OCI-LY7 (cell line): ENCODE data around the gene TMEM223. TPM values are rescaled to one million over a fixed set of nuclear protein-coding genes. Genes with fewer than 3 reads are reported as not detected.

Experiments used
- BruUV-seq: library from RNA; stranded (reverse); fragments of 400-500 nt; replicated peaks from 2 replicates; lab custom pipeline; 2021; lab: Mats Ljungman, UMichigan
- CTCF ChIA-PET: fragments of 300-600 bp; sonication (Branson Sonifier 250); formaldehyde crosslinking; loops from one replicate; lab custom pipeline; 2022; ENCODE audit warnings: antibody characterized with exemption; ENCODE audit not compliant: unreplicated experiment; lab: Charles Lee
- POLR2A ChIA-PET: fragments of 300-600 bp; sonication (Branson Sonifier 250); formaldehyde crosslinking; loops from one replicate; lab custom pipeline; 2022; ENCODE audit warnings: antibody characterized with exemption; lab: Charles Lee
- DNase-seq: peaks from one replicate; pipeline ENCODE4 v3.0.0-alpha.2; 2015; ENCODE audit warnings: low spot score
- H2AFZ ChIP-seq: fragments of 200-600 bp; sonication (generic), shearing (Covaris generic); 2 replicates; pipeline ENCODE4 v1.6.1; 2014; ENCODE audit warnings: mild to moderate bottlenecking, antibody characterized with exemption, low read length, moderate library complexity
- H3K27ac ChIP-seq: fragments of 200-600 bp; sonication (generic); 2 replicates; pipeline ENCODE4 v1.5.1; 2014; ENCODE audit warnings: mixed run types, low read depth, mild to moderate bottlenecking, moderate library complexity, low read length, inconsistent platforms; ENCODE audit not compliant: poor library complexity, severe bottlenecking
- H3K36me3 ChIP-seq: fragments of 200-600 bp; sonication (generic); 2 replicates; pipeline ENCODE4 v1.6.1; 2014; ENCODE audit warnings: mild to moderate bottlenecking, antibody characterized with exemption, low read length, moderate library complexity, mixed read lengths; ENCODE audit not compliant: insufficient read depth
- H3K4me1 ChIP-seq: fragments of 200-600 bp; sonication (generic); 2 replicates; pipeline ENCODE4 v1.5.1; 2014; ENCODE audit warnings: mild to moderate bottlenecking, low read length; ENCODE audit not compliant: insufficient read depth, poor library complexity, severe bottlenecking
- H3K4me2 ChIP-seq: fragments of 200-600 bp; sonication (generic); 2 replicates; pipeline ENCODE4 v1.6.1; 2014; ENCODE audit warnings: mild to moderate bottlenecking, low read length
- H3K4me3 ChIP-seq: fragments of 200-600 bp; sonication (generic); 2 replicates; pipeline ENCODE4 v1.5.1; 2014; ENCODE audit warnings: mild to moderate bottlenecking, low read depth, low read length; ENCODE audit not compliant: poor library complexity, severe bottlenecking
- H3K79me2 ChIP-seq: fragments of 200-600 bp; sonication (generic); 2 replicates; pipeline ENCODE4 v1.6.1; 2016; ENCODE audit warnings: low read depth, mild to moderate bottlenecking, low read length, moderate library complexity, mixed read lengths; ENCODE audit not compliant: insufficient read depth
- H3K9me2 ChIP-seq: fragments of 200-600 bp; sonication (generic); 2 replicates; pipeline ENCODE4 v1.6.1; 2016; ENCODE audit warnings: mild to moderate bottlenecking, low read length, mixed read lengths; ENCODE audit not compliant: insufficient read depth
- H3K9me3 ChIP-seq: fragments of 200-600 bp; sonication (generic); 2 replicates; pipeline ENCODE4 v1.6.1; 2014; ENCODE audit warnings: mild to moderate bottlenecking, mixed run types, low read length, mixed read lengths
- H4K20me1 ChIP-seq: fragments of 200-600 bp; sonication (generic); 2 replicates; pipeline ENCODE4 v1.6.1; 2014; ENCODE audit warnings: mild to moderate bottlenecking, antibody characterized with exemption, low read length, moderate library complexity, mixed read lengths; ENCODE audit not compliant: insufficient read depth
- EZH2phosphoT487 ChIP-seq: fragments of 200-600 bp; sonication (generic); IDR thresholded peaks from 2 replicates; pipeline ENCODE4 v1.6.1; 2018; ENCODE audit warnings: low read depth, borderline replicate concordance, mild to moderate bottlenecking, mixed run types, antibody characterized with exemption, low read length, moderate library complexity, mixed read lengths
- intact Hi-C: fragments of 100-400 bp; cut with micrococcal nuclease; formaldehyde crosslinking; loops from one replicate; pipeline ENCODE4 v1.10.0; 2022; ENCODE audit not compliant: unreplicated experiment
- total RNA-seq, 2 experiments: library from RNA; depleted of rRNA in 1 of 2; stranded (reverse); fragments of >200 nt in 1 of 2; shearing (Covaris generic) in 1 of 2; gene quantifications; 2 replicates each; pipeline ENCODE4 v1.2.3, GENCODE V29; 2014 to 2022
- TF ChIP-seq, protein P1 (sequence below): fragments of 200-600 bp; sonication (generic); conservative IDR thresholded peaks from 2 replicates; pipeline ENCODE4 v1.5.1; 2014; ENCODE audit warnings: mild to moderate bottlenecking, antibody characterized with exemption, low read length, moderate library complexity, mixed read lengths

The TMEM223 gene
- total RNA-seq, 2 experiments from 2014 or later, result 24.4 to 42.9 TPM

DNA sequence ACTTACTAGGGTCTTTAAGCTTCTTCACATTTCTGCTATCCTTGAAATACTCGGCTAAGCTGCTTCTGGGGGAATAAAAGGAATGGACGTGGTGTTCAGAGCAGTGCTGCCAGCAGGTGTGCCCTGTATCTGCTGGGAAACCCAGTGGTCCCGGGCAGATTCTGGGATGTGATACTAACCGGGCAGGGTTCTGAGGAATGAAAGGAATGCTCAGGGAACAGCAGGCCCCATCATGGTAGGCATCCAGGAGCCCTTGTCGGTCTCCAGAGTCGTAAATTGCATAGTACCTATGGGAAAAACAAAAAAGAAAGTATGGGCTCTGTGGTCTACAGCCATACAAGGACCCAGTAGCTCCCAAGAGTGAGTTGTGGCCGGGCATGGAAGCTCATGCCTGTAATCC is 4.5 kb upstream of the TMEM223 start:
- ChIA-PET CTCF (interaction anchor here (0.6 kb wide), 1 partner anchor 106 kb away, joined by 3 read pairs; no protein-coding TSS in a partner anchor), POLR2A (interaction anchor here (0.6 to 1.1 kb wide), 4 partner anchors 10 to 58 kb away, joined by 3 to 5 read pairs (median 3); no protein-coding TSS in a partner anchor)
- H3K27ac ChIP-seq, result no peak overlapping the region
- H4K20me1 ChIP-seq, result no peaks in the 10 kb centered on the region
- H3K4me2 ChIP-seq, result no peak overlapping the region
- no peaks in the 10 kb centered on the region for H3K9me3 ChIP-seq
- H3K36me3 ChIP-seq, result peaks cover 87% of the 10 kb centered on the region
- intact Hi-C loops, result no loop called here
- no peak overlapping the region for H3K4me3 ChIP-seq
- H3K79me2 ChIP-seq, result peaks cover 3% of the 10 kb centered on the region; the same call in 1 of the 2 replicates
- H3K4me1 ChIP-seq, result peaks cover 8% of the 10 kb centered on the region
- no peak for DNase-seq
- H2AFZ ChIP-seq, result no peak overlapping the region
- no TSS peak for BruUV-seq
- TF ChIP-seq EZH2phosphoT487, result no peak
- TF ChIP-seq, protein P1, sequence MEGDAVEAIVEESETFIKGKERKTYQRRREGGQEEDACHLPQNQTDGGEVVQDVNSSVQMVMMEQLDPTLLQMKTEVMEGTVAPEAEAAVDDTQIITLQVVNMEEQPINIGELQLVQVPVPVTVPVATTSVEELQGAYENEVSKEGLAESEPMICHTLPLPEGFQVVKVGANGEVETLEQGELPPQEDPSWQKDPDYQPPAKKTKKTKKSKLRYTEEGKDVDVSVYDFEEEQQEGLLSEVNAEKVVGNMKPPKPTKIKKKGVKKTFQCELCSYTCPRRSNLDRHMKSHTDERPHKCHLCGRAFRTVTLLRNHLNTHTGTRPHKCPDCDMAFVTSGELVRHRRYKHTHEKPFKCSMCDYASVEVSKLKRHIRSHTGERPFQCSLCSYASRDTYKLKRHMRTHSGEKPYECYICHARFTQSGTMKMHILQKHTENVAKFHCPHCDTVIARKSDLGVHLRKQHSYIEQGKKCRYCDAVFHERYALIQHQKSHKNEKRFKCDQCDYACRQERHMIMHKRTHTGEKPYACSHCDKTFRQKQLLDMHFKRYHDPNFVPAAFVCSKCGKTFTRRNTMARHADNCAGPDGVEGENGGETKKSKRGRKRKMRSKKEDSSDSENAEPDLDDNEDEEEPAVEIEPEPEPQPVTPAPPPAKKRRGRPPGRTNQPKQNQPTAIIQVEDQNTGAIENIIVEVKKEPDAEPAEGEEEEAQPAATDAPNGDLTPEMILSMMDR, result no peak
- H3K9me2 ChIP-seq, result no peaks in the 10 kb centered on the region

DNA sequence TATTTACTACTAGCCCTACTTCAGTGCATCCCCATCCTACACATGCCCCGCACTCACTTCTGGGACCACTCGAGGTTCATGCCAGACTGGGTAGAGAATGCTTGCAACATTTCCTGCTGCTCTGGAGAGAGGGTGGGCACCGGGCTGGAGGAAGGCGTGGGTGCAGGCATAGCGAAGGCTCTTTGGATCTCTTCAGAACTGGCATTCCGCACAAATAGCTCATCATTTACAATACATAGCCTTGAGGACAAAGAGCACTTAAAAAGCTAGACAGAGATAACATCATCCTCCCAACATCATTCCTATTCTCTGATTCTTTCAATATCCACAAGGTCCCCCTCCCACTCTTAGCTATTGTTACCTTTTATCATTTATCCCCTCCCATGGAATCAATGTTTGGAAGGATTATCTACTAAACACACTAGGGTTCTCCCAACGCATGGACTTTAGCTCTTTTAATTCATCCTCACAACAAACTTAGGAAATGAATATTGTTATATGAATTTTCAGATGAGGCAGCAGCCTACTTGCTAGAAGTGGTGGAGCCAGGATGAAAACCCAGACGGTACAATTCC is 2.5 kb upstream of the TMEM223 start:
- Histone ChIP-seq H3K27ac (no peak overlapping the region), H2AFZ (no peak overlapping the region), H3K4me1 (peaks cover 20% of the 10 kb centered on the region), H3K36me3 (peaks cover 87% of the 10 kb centered on the region), H3K4me3 (no peak overlapping the region), H3K9me2 (no peaks in the 10 kb centered on the region), H4K20me1 (no peaks in the 10 kb centered on the region), H3K9me3 (no peaks in the 10 kb centered on the region), H3K4me2 (no peak overlapping the region), H3K79me2 (peaks cover 21% of the 10 kb centered on the region; the same call in 1 of the 2 replicates)
- no peak for TF ChIP-seq EZH2phosphoT487
- TF ChIP-seq, protein P1, result no peak
- no peak for DNase-seq
- ChIA-PET CTCF (no interaction called here), POLR2A (interaction anchor here (0.6 to 1.2 kb wide), 6 partner anchors 10 to 62 kb away, joined by 3 to 4 read pairs (median 3); no protein-coding TSS in a partner anchor)
- intact Hi-C loops, result no loop called here
- BruUV-seq, result no TSS peak

GRCh38 chr11:62792202-62792575 is 383 bp upstream of the TMEM223 start:
- H3K79me2 ChIP-seq, result peaks cover 30% of the 10 kb centered on the region; the same call in 1 of the 2 replicates
- BruUV-seq, result no TSS peak

More at GRCh38 chr11:62792202-62792575, 383 bp upstream of the TMEM223 start:
- Histone ChIP-seq H3K9me2 (no peaks in the 10 kb centered on the region), H3K4me1 (peaks cover 34% of the 10 kb centered on the region), H4K20me1 (no peaks in the 10 kb centered on the region), H3K4me2 (peak overlapping the region; percentile 91), H2AFZ (peak overlapping the region; percentile 53; the same call in 1 of the 2 replicates), H3K36me3 (peaks cover 80% of the 10 kb centered on the region), H3K9me3 (no peaks in the 10 kb centered on the region), H3K27ac (peak overlapping the region; percentile 50), H3K4me3 (peak overlapping the region; percentile 78)
- ChIA-PET CTCF (no interaction called here), POLR2A (no interaction called here)
- TF ChIP-seq EZH2phosphoT487, result no peak
- TF ChIP-seq, protein P1, result 0 out of 2 replicates have a peak, but pooled peaks have one; percentile 5
- intact Hi-C loops, result no loop called here
- DNase-seq, result no peak
